SK-N-SH (cell line): Measurements from ENCODE around the gene SPATA32. TPM values are rescaled to one million over a fixed set of nuclear protein-coding genes. Genes with fewer than 3 reads are reported as not detected.

Source experiments
- CTCF ChIA-PET: fragments of 300-600, 350-600 bp; formaldehyde crosslinking; extraction: SDS; loops from one replicate; lab custom pipeline; 2021; lab: Yijun Ruan, JAX
- POLR2A ChIA-PET: fragments of 350-600 bp; sonication (Branson Sonifier 250); formaldehyde crosslinking; extraction: SDS; loops from one replicate; lab custom pipeline; 2020; ENCODE audit warnings: antibody characterized with exemption, inconsistent platforms; lab: Yijun Ruan, JAX
- DNase-seq: peaks from one replicate; pipeline ENCODE4 v3.0.0; 2012
- H2AFZ ChIP-seq: fragments of 200-600 bp; sonication (generic); 2 replicates; pipeline ENCODE4 v1.8.1; 2016; ENCODE audit warnings: antibody characterized with exemption, mild to moderate bottlenecking, low read depth
- H3F3A ChIP-seq: fragments of 200-600 bp; sonication (generic); replicated peaks from 2 replicates; pipeline ENCODE3; 2016; ENCODE audit warnings: antibody characterized with exemption, mild to moderate bottlenecking; ENCODE audit not compliant: insufficient read depth
- H3K27ac ChIP-seq, 2 experiments: fragments of 200-500 bp in 1 of 2; fragments of 200-600 bp in 1 of 2; sonication (Bioruptor generic) in 1 of 2; sonication (generic), shearing (Covaris generic) in 1 of 2; 2 replicates each; pipeline versions ENCODE4 v1.5.1 to v1.6.1; 2014 to 2016; ENCODE audit warnings: low read depth in 2 of 2, inconsistent platforms in 1 of 2, low read length in 1 of 2, mild to moderate bottlenecking in 1 of 2, mixed read lengths in 1 of 2
- H3K27me3 ChIP-seq: fragments of 200-600 bp; sonication (generic), shearing (Covaris generic); 2 replicates; pipeline ENCODE4 v1.6.1; 2016; ENCODE audit warnings: mixed run types; ENCODE audit not compliant: insufficient read depth
- H3K36me3 ChIP-seq, 2 experiments: fragments of 200-500 bp in 1 of 2; fragments of 200-600 bp in 1 of 2; sonication (Bioruptor generic) in 1 of 2; sonication (generic) in 1 of 2; replicated peaks in 1 of 2; 2 replicates each; pipeline versions ENCODE3 to v1.5.1; 2014 to 2016; ENCODE audit warnings: low read length in 1 of 2, mild to moderate bottlenecking in 1 of 2; ENCODE audit not compliant: insufficient read depth in 2 of 2, control insufficient read depth in 1 of 2
- H3K4me1 ChIP-seq, 2 experiments: fragments of 200-500 bp in 1 of 2; fragments of 200-600 bp in 1 of 2; sonication (Bioruptor generic) in 1 of 2; sonication (generic), shearing (Covaris generic) in 1 of 2; 2 replicates each; pipeline versions ENCODE4 v1.5.1 to v1.6.1; 2014 to 2016; ENCODE audit warnings: low read depth in 1 of 2, low read length in 1 of 2, mixed run types in 1 of 2; ENCODE audit not compliant: insufficient read depth in 2 of 2, control insufficient read depth in 1 of 2
- H3K4me2 ChIP-seq: fragments of 200-600 bp; sonication (generic), shearing (Covaris generic); 2 replicates; pipeline ENCODE4 v1.6.1; 2017; ENCODE audit warnings: mixed run types
- H3K4me3 ChIP-seq, 2 experiments: fragments of 200-500 bp in 1 of 2; fragments of 200-600 bp in 1 of 2; sonication (Bioruptor generic) in 1 of 2; sonication (generic), shearing (Covaris generic) in 1 of 2; 2 replicates each; pipeline versions ENCODE4 v1.5.1 to v1.8.1; 2014 to 2016; ENCODE audit warnings: low read depth in 2 of 2, inconsistent platforms in 1 of 2, low read length in 1 of 2, mild to moderate bottlenecking in 1 of 2, mixed read lengths in 1 of 2, moderate library complexity in 1 of 2
- H3K79me2 ChIP-seq: fragments of 200-600 bp; sonication (generic); 2 replicates; pipeline ENCODE4 v1.8.1; 2017; ENCODE audit warnings: mild to moderate bottlenecking; ENCODE audit not compliant: insufficient read depth
- H3K9ac ChIP-seq: fragments of 200-600 bp; sonication (generic); 2 replicates; pipeline ENCODE4 v1.6.1; 2017; ENCODE audit warnings: mixed run types
- H3K9me2 ChIP-seq: fragments of 200-600 bp; sonication (generic); 2 replicates; pipeline ENCODE4 v1.6.1; 2017; ENCODE audit warnings: mixed run types
- H3K9me3 ChIP-seq: fragments of 200-600 bp; sonication (generic); 2 replicates; pipeline ENCODE4 v1.6.1; 2017; ENCODE audit warnings: mixed run types, mild to moderate bottlenecking, moderate library complexity
- H4K20me1 ChIP-seq: fragments of 200-600 bp; sonication (generic); 2 replicates; pipeline ENCODE4 v1.6.1; 2017; ENCODE audit warnings: mild to moderate bottlenecking, mixed run types; ENCODE audit not compliant: insufficient read depth
- CTCF ChIP-seq: fragments of 200-600 bp; sonication (generic); IDR thresholded peaks from 2 replicates; pipeline ENCODE4 v1.6.1; 2017; ENCODE audit warnings: antibody characterized with exemption, mild to moderate bottlenecking, moderate library complexity
- EP300 ChIP-seq, 2 experiments: IDR thresholded peaks; 2 replicates each; pipeline versions ENCODE4 v1.4.0 to v1.6.1; 2012; ENCODE audit warnings: borderline replicate concordance in 1 of 2, low read depth in 1 of 2, low read length in 1 of 2
- EZH2phosphoT487 ChIP-seq: fragments of 200-600 bp; sonication (generic); IDR thresholded peaks from 2 replicates; pipeline ENCODE4 v1.6.1; 2017; ENCODE audit warnings: low read depth, mixed run types, mild to moderate bottlenecking, antibody characterized with exemption, moderate library complexity, borderline replicate concordance
- FOSL2 ChIP-seq: IDR thresholded peaks from 2 replicates; pipeline ENCODE4 v1.4.0; 2012; ENCODE audit warnings: low read depth, mild to moderate bottlenecking, moderate library complexity, borderline replicate concordance
- GATA2 ChIP-seq: sonication (generic); formaldehyde crosslinking; IDR thresholded peaks from 2 replicates; pipeline ENCODE4 v1.5.0; 2020; ENCODE audit warnings: mild to moderate bottlenecking, missing genetic modification reagents
- MXI1 ChIP-seq: IDR thresholded peaks from 2 replicates; pipeline ENCODE4 v1.6.1; 2012; ENCODE audit warnings: mild to moderate bottlenecking, low read depth, low read length, improper control_type of control experiment
- POLR2AphosphoS5 ChIP-seq: IDR thresholded peaks from 2 replicates; pipeline ENCODE4 v1.6.1; 2012; ENCODE audit warnings: low read depth, low read length
- RCOR1 ChIP-seq: fragments of 150-350 bp; IDR thresholded peaks from 2 replicates; pipeline ENCODE4 v1.6.1; 2017; ENCODE audit warnings: antibody characterized with exemption, low read length
- REST ChIP-seq: IDR thresholded peaks from 2 replicates; pipeline ENCODE4 v1.6.1; 2012; ENCODE audit warnings: mild to moderate bottlenecking, low read depth, low read length, moderate library complexity
- TCF12 ChIP-seq: IDR thresholded peaks from 2 replicates; pipeline ENCODE4 v1.4.0; 2012
- TEAD4 ChIP-seq: IDR thresholded peaks from 2 replicates; pipeline ENCODE4 v1.4.0; 2012; ENCODE audit warnings: mild to moderate bottlenecking, borderline replicate concordance; ENCODE audit not compliant: insufficient read depth
- USF1 ChIP-seq: IDR thresholded peaks from 2 replicates; pipeline ENCODE4 v1.4.0; 2012; ENCODE audit warnings: low read depth, borderline replicate concordance
- ZBTB33 ChIP-seq: IDR thresholded peaks from 2 replicates; pipeline ENCODE4 v1.4.0; 2012; ENCODE audit warnings: low read depth, borderline replicate concordance
- WGBS: methylation state at CpG from one replicate; pipeline ENCODE4 v1.1.6; 2017; ENCODE audit warnings: low lambda C conversion rate; 5-methylcytosine and 5-hydroxymethylcytosine counted together
- polyA plus RNA-seq, 3 experiments: library from polyadenylated mRNA; depleted of rRNA; stranded (reverse); fragments of >200 nt; gene quantifications; 2 replicates each; pipeline ENCODE4 v1.2.3, GENCODE V29; 2012

Gene SPATA32
- polyA plus RNA-seq, 1 of the 3 experiments (the other 2 are of a cell fraction) = not detected

- TF ChIP-seq ZBTB33 = no peak
- TF ChIP-seq TEAD4 = no peak
These were observed 9.0 kb upstream of the SPATA32 start (continued) for GRCh38 chr17:45270828-45271418.

- H3K9me3 ChIP-seq = no peaks in the 10 kb centered on the region
- no peaks in the 10 kb centered on the region for H3K27me3 ChIP-seq
- no peak overlapping the region for H3K4me2 ChIP-seq
- H3K27ac ChIP-seq = no peak overlapping the region
- DNase-seq = no peak
- no peaks in the 10 kb centered on the region for H3K9me2 ChIP-seq
- H4K20me1 ChIP-seq = peaks cover 24% of the 10 kb centered on the region
- WGBS = 92% methylated on average over 7 of the region's 7 CpGs
- H3K4me1 ChIP-seq = peaks cover 0 to 9% of the 10 kb centered on the region in 2 experiments; a peak in 2 of 4 replicates
- H3K4me3 ChIP-seq = no peak overlapping the region
- H3K36me3 ChIP-seq = peaks cover 67 to 70% of the 10 kb centered on the region in 2 experiments
- POLR2A ChIA-PET = interaction anchor here (0.6 kb wide), 1 partner anchor 48 kb away, joined by 3 read pairs; no protein-coding TSS in a partner anchor
- TF ChIP-seq ZBTB33 = no peak
- TF ChIP-seq EP300 (IDR thresholded peaks at IDR 0.05; ENCODE audit: borderline replicate concordance in 1 of 2, low read depth in 1 of 2, low read length in 1 of 2) = no peak
- no peak for TF ChIP-seq TCF12
- TF ChIP-seq MXI1 = no peak
- no peak for TF ChIP-seq EZH2phosphoT487
- no peak for TF ChIP-seq RCOR1
- no peak for TF ChIP-seq USF1
- no peak for TF ChIP-seq REST
- TF ChIP-seq POLR2AphosphoS5 = no peak
- no peak for TF ChIP-seq CTCF
- no peak for TF ChIP-seq GATA2 (CRISPR knock-in tag)
- no peak for TF ChIP-seq FOSL2
- H3F3A ChIP-seq = peaks cover 34% of the 10 kb centered on the region
- H3K9ac ChIP-seq = no peak overlapping the region
- H2AFZ ChIP-seq = no peak overlapping the region
- peaks cover 4% of the 10 kb centered on the region; the same call in 1 of the 2 replicates for H3K79me2 ChIP-seq
- CTCF ChIA-PET = interaction anchor here (1.3 to 3.4 kb wide), 4 partner anchors 23 to 51 kb away, joined by 4 to 15 read pairs (median 6); no protein-coding TSS in a partner anchor
These were observed 8.0 kb upstream of the SPATA32 start for GRCh38 chr17:45269912-45270311.
